Measurements from ENCODE around the gene CREB5.
"Not testable (repeated sequence)": the region's sequence is repeated elsewhere in the genome, so short reads cannot be mapped to it uniquely, and the experiment has no call there.

CREB5 gene

DNA sequence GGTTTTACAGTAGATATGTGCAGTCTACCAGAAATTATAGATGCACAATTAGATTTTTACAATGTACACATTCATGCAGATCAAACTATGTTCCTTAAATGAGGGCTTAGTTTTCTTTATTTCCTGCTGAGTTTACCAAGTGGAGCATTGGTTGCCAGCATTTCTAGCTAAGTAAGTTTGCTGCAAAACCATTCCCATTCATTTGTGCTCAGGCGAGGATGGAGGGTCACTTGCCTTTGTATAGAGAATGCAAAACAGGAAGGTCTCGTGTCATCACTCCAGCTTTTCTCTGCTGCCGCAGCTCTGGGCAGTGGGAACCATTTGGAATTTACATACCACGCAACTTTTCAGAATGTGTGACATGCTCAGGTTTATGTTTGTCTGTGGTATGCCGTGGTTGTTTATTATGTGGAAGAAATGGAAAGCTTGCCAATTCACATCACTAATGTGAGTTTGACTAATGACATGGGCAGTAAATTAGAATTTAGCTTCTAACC is 347.2 kb downstream of the CREB5 start:
- peak; percentile 67 for DNase-seq

DNA sequence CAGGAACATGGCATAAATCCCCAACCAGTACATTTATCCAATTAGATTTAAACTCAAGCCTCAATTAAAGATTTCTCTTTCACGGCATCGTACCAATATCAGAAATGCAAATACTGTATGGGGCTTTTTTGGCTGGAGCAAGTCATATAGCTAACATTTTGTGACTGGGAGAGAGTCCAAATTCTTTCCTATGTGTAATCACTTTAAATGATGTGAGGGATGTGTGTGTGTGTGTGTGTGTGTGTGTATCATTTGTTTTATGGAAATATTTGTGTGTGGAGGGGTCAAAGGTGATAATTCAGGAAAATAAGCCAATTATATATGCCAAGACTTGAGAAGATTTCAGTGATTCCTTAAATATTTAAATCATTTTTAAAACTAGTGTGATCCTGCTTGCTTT is 349.2 kb downstream of the CREB5 start:
- DNase-seq: peak; percentile 70

- no peak for DNase-seq
These were observed 350.3 kb downstream of the CREB5 start for GRCh38 chr7:28762651-28763050.

DNA sequence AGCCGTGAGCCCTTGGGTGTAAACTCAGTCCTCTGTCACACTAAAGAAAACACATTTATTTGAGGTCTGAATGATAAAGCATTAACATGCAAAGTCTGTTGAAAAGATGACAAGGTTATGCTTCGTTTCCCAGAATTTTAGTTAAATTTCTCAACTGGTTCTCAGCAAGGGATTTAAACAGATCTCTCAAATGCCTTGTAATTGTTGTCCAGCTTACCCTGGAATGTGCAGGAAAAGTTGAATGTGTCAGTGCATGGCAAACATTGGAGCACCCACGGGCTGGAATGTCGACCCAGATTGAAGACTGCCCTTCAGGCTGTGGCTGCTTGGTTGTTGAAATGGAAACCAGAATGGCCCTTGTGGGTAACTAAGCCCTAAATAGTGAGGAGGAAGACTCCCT is 354.0 kb downstream of the CREB5 start:
- no peak for DNase-seq

DNA sequence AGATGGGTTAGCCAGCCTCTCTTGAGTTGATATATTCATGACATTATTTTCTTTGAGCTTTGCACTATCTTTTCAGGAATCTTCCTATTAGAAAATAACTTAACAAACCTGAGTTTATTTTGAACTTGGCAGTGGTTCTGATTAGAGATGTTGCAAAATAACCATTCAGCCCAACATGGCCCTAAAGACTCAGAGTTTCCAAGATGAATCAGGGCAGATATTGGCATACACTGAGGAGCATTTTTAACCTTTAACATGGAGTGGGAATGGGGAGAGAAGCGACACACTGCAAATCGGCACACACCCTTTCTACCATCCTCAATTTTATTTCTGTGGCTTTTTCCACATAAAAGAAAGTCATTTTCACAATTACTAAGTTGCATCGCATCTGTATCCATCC is 355.0 kb downstream of the CREB5 start:
- DNase-seq: no peak

- peak; percentile 78 for DNase-seq
These were observed 356.3 kb downstream of the CREB5 start for GRCh38 chr7:28768577-28769147.

- no peak for DNase-seq
These were observed 359.7 kb downstream of the CREB5 start for GRCh38 chr7:28771906-28772622.

DNA sequence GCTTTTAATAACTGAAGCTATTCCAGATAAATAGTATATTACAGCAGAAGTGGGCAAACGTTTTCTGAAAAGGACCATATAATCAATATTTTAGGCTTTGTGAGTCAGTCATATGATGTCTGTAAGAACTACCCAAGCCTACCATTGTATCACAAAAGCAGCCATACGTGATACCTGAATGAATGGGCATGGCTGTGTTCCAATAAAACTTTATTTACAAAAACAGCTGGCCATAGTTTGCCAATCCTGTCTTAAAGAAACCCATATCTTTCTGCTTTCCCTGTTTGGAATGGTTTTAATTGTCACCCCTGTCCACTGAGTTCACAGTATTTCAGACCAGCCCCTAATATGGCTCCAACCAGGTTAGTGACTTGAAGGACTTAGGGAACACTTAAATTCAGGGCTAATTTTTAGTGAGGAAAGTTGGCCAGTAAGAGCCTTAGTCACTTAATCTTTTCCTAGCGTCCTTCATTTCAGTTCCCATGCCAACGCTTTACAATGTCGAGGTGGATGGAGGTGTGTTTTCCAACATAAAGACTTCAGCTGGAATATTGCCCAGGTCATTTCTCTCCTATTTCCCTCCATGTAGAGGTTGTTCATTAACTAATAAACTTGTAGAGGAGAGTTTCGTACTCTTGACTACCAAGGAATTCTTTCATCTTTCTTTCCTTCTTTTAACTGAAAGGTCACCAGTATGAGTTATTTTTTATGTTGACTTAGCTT is 361.3 kb downstream of the CREB5 start:
- no peak for DNase-seq

- DNase-seq: peak; percentile 44
These were observed 362.1 kb downstream of the CREB5 start for GRCh38 chr7:28774261-28774988.

- no peak for DNase-seq
These were observed 364.3 kb downstream of the CREB5 start for GRCh38 chr7:28776463-28777157.

DNA sequence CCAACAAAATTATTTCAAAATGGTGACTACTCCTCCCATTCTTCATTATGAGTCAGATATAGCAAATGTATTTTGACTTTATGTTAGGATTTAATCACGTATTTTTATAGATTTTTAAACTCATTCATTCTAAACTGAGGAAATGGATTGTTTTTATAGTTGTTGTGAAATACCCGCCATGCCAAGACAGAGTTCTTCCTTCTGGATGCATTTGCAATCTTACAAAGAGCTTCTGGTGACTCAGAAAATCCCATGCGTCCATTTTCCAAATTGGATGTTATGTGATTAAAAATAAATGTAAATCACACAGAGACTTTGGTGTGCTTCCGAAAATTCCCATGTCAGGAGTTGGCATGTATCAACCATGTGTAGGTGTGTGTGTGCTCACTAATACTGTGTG is 366.5 kb downstream of the CREB5 start:
- peak; percentile 35 for DNase-seq

GRCh38 chr7:28779954-28780353 is 367.6 kb downstream of the CREB5 start:
- no peak for DNase-seq

- DNase-seq: no peak
These were observed 370.0 kb downstream of the CREB5 start for GRCh38 chr7:28782362-28782761.

DNA sequence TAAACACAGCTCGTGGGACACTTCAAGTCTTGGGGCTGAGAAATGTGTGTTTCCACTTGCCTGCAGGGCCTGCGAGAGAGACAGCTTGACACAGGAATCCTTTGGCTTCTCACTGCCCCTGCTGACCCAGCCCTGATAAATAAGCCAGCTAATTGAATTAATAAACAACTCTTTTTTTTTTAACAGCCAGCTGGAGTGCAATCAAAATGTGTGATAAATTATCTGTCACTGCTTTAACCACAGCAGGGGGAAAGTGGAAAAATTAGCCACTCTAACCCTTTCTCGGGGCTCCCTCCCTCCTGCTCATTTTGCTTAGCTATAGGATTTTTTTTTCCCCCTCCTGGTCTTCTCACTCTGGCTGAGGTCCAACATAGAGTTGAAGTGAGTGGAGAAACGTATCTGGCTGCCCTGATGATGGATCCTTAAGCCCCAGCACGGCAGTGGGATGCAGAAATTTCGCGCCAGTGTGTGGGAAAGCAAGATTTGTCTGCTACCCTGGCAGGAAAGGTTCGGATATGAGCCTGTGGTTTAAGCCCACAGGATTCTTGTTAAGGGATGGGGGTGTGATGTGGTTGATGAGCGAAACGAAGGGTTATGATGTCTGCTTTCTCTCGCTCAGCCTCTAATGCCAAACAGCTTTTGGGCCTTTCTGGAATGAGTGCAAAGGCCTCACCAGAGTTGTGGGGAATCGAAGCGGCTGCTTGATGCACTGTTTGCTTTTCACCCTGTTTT is 372.0 kb downstream of the CREB5 start:
- DNase-seq: peak; percentile 88

- peak; percentile 41 for DNase-seq
These were observed 373.0 kb downstream of the CREB5 start for GRCh38 chr7:28785041-28785995.

GRCh38 chr7:28786156-28786555 is 373.8 kb downstream of the CREB5 start:
- not testable (repeated sequence) for DNase-seq

DNA sequence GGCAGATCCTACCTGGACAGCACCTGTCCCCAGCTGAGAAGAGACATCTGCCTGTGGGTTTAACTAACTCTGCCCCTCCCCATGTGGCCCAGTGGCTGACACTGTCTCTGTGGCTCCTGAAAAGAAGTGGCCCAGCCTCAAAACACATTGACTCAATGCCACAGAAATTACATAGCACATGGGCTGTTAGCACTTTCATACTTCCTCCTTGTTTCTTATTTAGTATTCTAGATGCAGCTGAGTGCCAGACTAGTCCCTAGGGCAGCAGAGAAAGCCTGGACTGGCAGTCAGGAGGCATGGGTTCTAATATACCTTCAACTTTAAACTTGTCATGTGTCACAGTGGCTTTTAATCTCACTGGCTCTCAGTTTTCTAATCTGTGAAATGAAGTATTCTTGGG is 374.8 kb downstream of the CREB5 start:
- DNase-seq: no peak

GRCh38 chr7:28790467-28790866 is 378.1 kb downstream of the CREB5 start:
- DNase-seq: no peak

DNA sequence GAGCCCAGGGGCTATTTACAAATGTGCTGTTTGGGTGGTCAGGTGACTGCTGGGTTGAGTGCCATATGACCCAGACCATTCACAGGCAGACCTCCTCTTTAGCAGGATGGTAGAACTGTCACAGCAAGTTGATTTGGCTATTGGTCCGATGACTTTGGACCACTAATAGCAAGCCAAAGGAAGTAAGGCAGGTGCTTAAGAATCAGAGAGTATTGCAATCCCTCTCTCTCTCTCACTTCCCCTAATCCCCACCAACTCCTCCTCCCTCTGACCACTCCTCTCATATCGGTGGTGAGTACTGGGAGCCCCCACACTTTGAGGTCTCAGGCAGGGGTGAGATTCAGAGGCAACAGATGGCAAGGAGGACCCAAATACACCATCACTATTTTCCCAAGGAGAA is 380.5 kb downstream of the CREB5 start:
- DNase-seq: no peak

DNA sequence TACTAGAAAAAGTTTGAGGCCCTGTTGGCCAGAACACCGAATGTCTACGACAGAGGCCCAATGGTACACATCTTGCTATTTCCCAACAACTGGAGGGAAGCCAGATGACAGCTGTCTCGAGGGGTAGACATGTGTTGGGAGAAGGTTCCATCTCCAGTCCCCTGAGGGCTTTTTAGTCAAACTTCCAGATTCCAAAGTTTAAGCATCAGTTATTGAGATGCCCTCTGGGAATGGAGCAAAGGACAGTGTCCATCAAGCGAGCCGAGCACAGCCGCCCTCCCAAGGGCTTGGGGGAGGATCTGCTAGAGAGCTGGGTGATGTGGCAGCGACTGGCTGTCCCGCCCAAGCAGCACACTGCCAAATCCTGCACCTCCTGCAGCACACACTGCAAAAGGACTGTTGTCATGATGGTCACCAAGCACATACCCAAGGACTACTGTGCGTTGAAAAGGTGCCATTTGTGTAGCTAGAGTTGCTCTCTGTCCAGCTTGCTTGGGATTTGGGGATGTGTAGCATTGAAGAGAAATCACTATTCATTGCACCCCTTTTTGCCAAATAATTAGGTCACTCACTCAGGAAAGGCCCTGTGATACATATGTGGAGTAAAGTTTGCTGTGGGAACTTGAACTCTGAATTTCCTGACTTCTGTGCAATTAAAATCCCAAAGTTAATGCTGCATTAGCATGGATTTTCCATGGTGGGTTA is 381.2 kb downstream of the CREB5 start:
- DNase-seq: no peak

Measured in fibroblast of skin of right biceps (primary cell).